PC-3 (cell line): ENCODE measurements around the gene MED1. TPM values are rescaled to one million over a fixed set of nuclear protein-coding genes. Genes with fewer than 3 reads are reported as not detected.

Experiments used
- ATAC-seq: fragments of 200-7000 bp; cut with Tn5 transposase; 2 replicates; pipeline ENCODE4 v1.9.1; 2020; ENCODE audit warnings: mild to moderate bottlenecking, moderate library complexity
- BruUV-seq: library from RNA; stranded (reverse); fragments of 400-500 nt; replicated peaks from 2 replicates; lab custom pipeline; 2021; lab: Mats Ljungman, UMichigan
- CTCF ChIA-PET: fragments of 300-600 bp; sonication (Branson Sonifier 250); formaldehyde crosslinking; loops from one replicate; lab custom pipeline; 2022; ENCODE audit warnings: antibody characterized with exemption; lab: Charles Lee
- POLR2A ChIA-PET: fragments of 300-600 bp; sonication (Branson Sonifier 250); formaldehyde crosslinking; loops from one replicate; lab custom pipeline; 2022; ENCODE audit warnings: antibody characterized with exemption; ENCODE audit not compliant: unreplicated experiment; lab: Charles Lee
- DNase-seq: peaks from one replicate; pipeline ENCODE4 v3.0.0-alpha.2; 2015
- H2AFZ ChIP-seq: fragments of 300-600 bp; sonication (generic); 2 replicates; pipeline ENCODE4 v1.6.0; 2016; ENCODE audit warnings: antibody characterized with exemption, low read length
- H3F3A ChIP-seq: fragments of 300-600 bp; sonication (generic); one replicate; pipeline ENCODE4 v1.6.0; 2017; ENCODE audit warnings: antibody characterized with exemption, low read length, control low read depth, mild to moderate bottlenecking; ENCODE audit not compliant: unreplicated experiment
- H3K27ac ChIP-seq: fragments of 300-600 bp; sonication (generic); 2 replicates; pipeline ENCODE4 v1.5.1; 2016; ENCODE audit warnings: mild to moderate bottlenecking, low read length
- H3K27me3 ChIP-seq: fragments of 300-600 bp; sonication (generic); 2 replicates; pipeline ENCODE4 v1.6.1; 2016; ENCODE audit warnings: low read length, mixed read lengths
- H3K36me3 ChIP-seq: fragments of 300-600 bp; sonication (generic); 2 replicates; pipeline ENCODE4 v1.6.1; 2016; ENCODE audit warnings: low read depth, mixed run types, low read length, mixed read lengths
- H3K4me1 ChIP-seq: fragments of 300-600 bp; sonication (generic); 2 replicates; pipeline ENCODE4 v1.5.1; 2016; ENCODE audit warnings: low read length; ENCODE audit not compliant: insufficient read depth
- H3K4me2 ChIP-seq: fragments of 300-600 bp; sonication (generic); 2 replicates; pipeline ENCODE4 v1.6.0; 2016; ENCODE audit warnings: low read length
- H3K4me3 ChIP-seq: fragments of 300-600 bp; sonication (generic); 2 replicates; pipeline ENCODE4 v1.5.1; 2016; ENCODE audit warnings: mild to moderate bottlenecking, low read length, mixed read lengths
- H3K79me2 ChIP-seq: fragments of 300-600 bp; sonication (generic); 2 replicates; pipeline ENCODE4 v1.6.1; 2017; ENCODE audit warnings: low read length, mixed read lengths
- H3K9ac ChIP-seq: fragments of 300-600 bp; sonication (generic); 2 replicates; pipeline ENCODE4 v1.6.0; 2016; ENCODE audit warnings: mild to moderate bottlenecking, low read length
- H3K9me2 ChIP-seq: fragments of 300-600 bp; sonication (generic); replicated peaks from 2 replicates; pipeline ENCODE4 v1.6.1; 2016; ENCODE audit warnings: mixed run types, low read length, mixed read lengths
- H3K9me3 ChIP-seq: fragments of 300-600 bp; sonication (generic); 2 replicates; pipeline ENCODE4 v1.6.1; 2016; ENCODE audit warnings: low read length, mixed read lengths
- H4K20me1 ChIP-seq: fragments of 300-600 bp; sonication (generic); 2 replicates; pipeline ENCODE4 v1.6.1; 2016; ENCODE audit warnings: low read length, mixed read lengths
- EZH2 ChIP-seq: fragments of 300-600 bp; sonication (generic); IDR thresholded peaks from one replicate; pipeline ENCODE4 v1.6.1; 2017; ENCODE audit warnings: antibody characterized with exemption, mild to moderate bottlenecking, low read length; ENCODE audit not compliant: unreplicated experiment
- EZH2phosphoT487 ChIP-seq: fragments of 300-600 bp; sonication (generic); IDR thresholded peaks from 2 replicates; pipeline ENCODE4 v1.6.1; 2018; ENCODE audit warnings: mild to moderate bottlenecking, antibody characterized with exemption, low read length, borderline replicate concordance
- intact Hi-C: fragments of 100-400 bp; cut with micrococcal nuclease; formaldehyde crosslinking; loops from 2 replicates; pipeline ENCODE4 v1.9.0; 2023
- total RNA-seq: library from RNA; depleted of rRNA; stranded (reverse); fragments of >200 nt; gene quantifications from 2 replicates; pipeline ENCODE4 v1.2.3, GENCODE V29; 2014
- TF ChIP-seq, protein P1 (sequence below): fragments of 300-600 bp; sonication (generic); conservative IDR thresholded peaks from 2 replicates; pipeline ENCODE4 v1.5.1; 2017; ENCODE audit warnings: antibody characterized with exemption, low read depth, mild to moderate bottlenecking, low read length

The MED1 gene
- total RNA-seq, 1 experiment from 2014 or later: 19.1 TPM

- Histone ChIP-seq H4K20me1 (peaks cover 31% of the 10 kb centered on the region), H3K9me3 (no peaks in the 10 kb centered on the region), H3K4me2 (peak overlapping the region; percentile 85), H3K4me3 (peak overlapping the region; percentile 76), H3K79me2 (peaks cover 66% of the 10 kb centered on the region), H3K4me1 (no peaks in the 10 kb centered on the region), H3K36me3 (no peaks in the 10 kb centered on the region), H3F3A (no peaks in the 10 kb centered on the region), H3K9ac (peak overlapping the region; percentile 99), H2AFZ (no peak overlapping the region), H3K27ac (no peak overlapping the region), H3K27me3 (no peaks in the 10 kb centered on the region), H3K9me2 (no peaks in the 10 kb centered on the region)
- no TSS peak for BruUV-seq
- intact Hi-C loops: loop anchor here (5.0 kb wide), 1 partner anchor 61 kb away; the partner anchor contains the start of gene FBXL20
- no peak for TF ChIP-seq EZH2phosphoT487
- no peak for TF ChIP-seq EZH2
- TF ChIP-seq, protein P1, sequence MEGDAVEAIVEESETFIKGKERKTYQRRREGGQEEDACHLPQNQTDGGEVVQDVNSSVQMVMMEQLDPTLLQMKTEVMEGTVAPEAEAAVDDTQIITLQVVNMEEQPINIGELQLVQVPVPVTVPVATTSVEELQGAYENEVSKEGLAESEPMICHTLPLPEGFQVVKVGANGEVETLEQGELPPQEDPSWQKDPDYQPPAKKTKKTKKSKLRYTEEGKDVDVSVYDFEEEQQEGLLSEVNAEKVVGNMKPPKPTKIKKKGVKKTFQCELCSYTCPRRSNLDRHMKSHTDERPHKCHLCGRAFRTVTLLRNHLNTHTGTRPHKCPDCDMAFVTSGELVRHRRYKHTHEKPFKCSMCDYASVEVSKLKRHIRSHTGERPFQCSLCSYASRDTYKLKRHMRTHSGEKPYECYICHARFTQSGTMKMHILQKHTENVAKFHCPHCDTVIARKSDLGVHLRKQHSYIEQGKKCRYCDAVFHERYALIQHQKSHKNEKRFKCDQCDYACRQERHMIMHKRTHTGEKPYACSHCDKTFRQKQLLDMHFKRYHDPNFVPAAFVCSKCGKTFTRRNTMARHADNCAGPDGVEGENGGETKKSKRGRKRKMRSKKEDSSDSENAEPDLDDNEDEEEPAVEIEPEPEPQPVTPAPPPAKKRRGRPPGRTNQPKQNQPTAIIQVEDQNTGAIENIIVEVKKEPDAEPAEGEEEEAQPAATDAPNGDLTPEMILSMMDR: no peak
- DNase-seq (no peak), ATAC-seq (no peak)
- POLR2A ChIA-PET: interaction anchor here (0.5 to 1.9 kb wide), 3 partner anchors 12 to 264 kb away, joined by 3 to 68 read pairs (median 4); partner anchors contain the start of gene MED1
- CTCF ChIA-PET: no interaction called here
Measured at GRCh38 chr17:39462631-39463375, 11.7 kb upstream of the MED1 start.

- Histone ChIP-seq H3K4me3 (peak overlapping the region; percentile 76), H3K36me3 (no peaks in the 10 kb centered on the region), H3K4me1 (no peaks in the 10 kb centered on the region), H3K27ac (peak overlapping the region; percentile 82), H4K20me1 (peaks cover 31% of the 10 kb centered on the region), H3K79me2 (peaks cover 58% of the 10 kb centered on the region), H3K27me3 (no peaks in the 10 kb centered on the region), H3F3A (no peaks in the 10 kb centered on the region), H3K9me2 (no peaks in the 10 kb centered on the region), H3K9me3 (no peaks in the 10 kb centered on the region), H2AFZ (no peak overlapping the region), H3K9ac (peak overlapping the region; percentile 99), H3K4me2 (peak overlapping the region; percentile 85)
- ATAC-seq (peak; percentile 18), DNase-seq (peak; percentile 7)
- POLR2A ChIA-PET: interaction anchor here (0.5 to 1.9 kb wide), 4 partner anchors 11 to 853 kb away, joined by 3 to 68 read pairs (median 4); partner anchors contain the start of gene MED1
- CTCF ChIA-PET: no interaction called here
- intact Hi-C loops: loop anchor here (5.0 kb wide), 1 partner anchor 60 kb away; the partner anchor contains the start of gene FBXL20
- TF ChIP-seq EZH2 (no peak), EZH2phosphoT487 (no peak)
- TF ChIP-seq, protein P1: no peak
- BruUV-seq: no TSS peak
Measured at GRCh38 chr17:39461926-39462569, 11.0 kb upstream of the MED1 start.
